GM12878 (cell line): ENCODE results near the gene MAPKAP1. TPM values are rescaled to one million over a fixed set of nuclear protein-coding genes. Genes with fewer than 3 reads are reported as not detected.

ENCODE experiments used
- ATAC-seq: fragments of 200-7000 bp; cut with Tn5 transposase; 3 replicates; pipeline ENCODE4 v1.9.1; 2020; ENCODE audit warnings: mild to moderate bottlenecking, moderate library complexity
- BruUV-seq: library from RNA; stranded (reverse); fragments of 400-500 nt; replicated peaks from 2 replicates; lab custom pipeline; 2021; lab: Mats Ljungman, UMichigan
- CTCF ChIA-PET: fragments of 300-600 bp; sonication (Branson Sonifier 250); formaldehyde crosslinking; extraction: SDS; loops from one replicate; lab custom pipeline; 2021; ENCODE audit warnings: inconsistent platforms; lab: Yijun Ruan, JAX
- POLR2A ChIA-PET: fragments of 350-600 bp; formaldehyde crosslinking; extraction: SDS; loops from one replicate; lab custom pipeline; 2021; ENCODE audit warnings: inconsistent platforms; lab: Charles Lee
- RAD21 ChIA-PET: fragments of 300-600 bp; sonication (Branson Sonifier 250); formaldehyde crosslinking; loops from one replicate; lab custom pipeline; 2023; ENCODE audit warnings: antibody characterized with exemption; ENCODE audit not compliant: unreplicated experiment; lab: Charles Lee
- SMC1A ChIA-PET: fragments of 300-600 bp; sonication (Branson Sonifier 250); formaldehyde crosslinking; loops from one replicate; lab custom pipeline; 2023; ENCODE audit not compliant: unreplicated experiment, uncharacterized antibody; lab: Charles Lee
- DNase-seq: peaks from one replicate; pipeline ENCODE4 v3.0.0-alpha.2; 2011; ENCODE audit warnings: low read depth, low spot score
- FAIRE-seq: peaks from 3 replicates; lab custom pipeline; 2011; peaks lifted over from hg19 to GRCh38; lab: Jason Lieb, UNC
- H2AFZ ChIP-seq: 2 replicates; pipeline ENCODE4 v1.6.0; 2011; ENCODE audit warnings: low read depth, low read length, control low read depth; ENCODE audit not compliant: control insufficient read depth
- H3K27ac ChIP-seq: 2 replicates; pipeline ENCODE4 v1.5.1; 2011; ENCODE audit warnings: control low read depth; ENCODE audit not compliant: control insufficient read depth, insufficient read depth
- H3K27me3 ChIP-seq, 2 experiments: replicated peaks in 1 of 2; 2 replicates each; pipeline versions ENCODE4 v1.6.0 to v1.6.1; 2011; ENCODE audit warnings: low read length in 1 of 2; ENCODE audit not compliant: control insufficient read depth in 2 of 2, insufficient read depth in 2 of 2
- H3K36me3 ChIP-seq, 2 experiments: 2 replicates each; pipeline ENCODE4 v1.5.1; 2011; ENCODE audit warnings: low read length in 1 of 2; ENCODE audit not compliant: control insufficient read depth in 2 of 2, insufficient read depth in 2 of 2
- H3K4me1 ChIP-seq: 2 replicates; pipeline ENCODE4 v1.6.1; 2011; ENCODE audit warnings: mild to moderate bottlenecking, low read length, moderate library complexity, mixed read lengths; ENCODE audit not compliant: control insufficient read depth, insufficient read depth
- H3K4me2 ChIP-seq: 2 replicates; pipeline ENCODE4 v1.6.0; 2011; ENCODE audit warnings: control low read depth; ENCODE audit not compliant: control insufficient read depth, insufficient read depth
- H3K4me3 ChIP-seq: fragments of 200-600 bp; sonication (generic); 2 replicates; pipeline ENCODE4 v1.5.1; 2016
- H3K79me2 ChIP-seq: 2 replicates; pipeline ENCODE4 v1.6.0; 2011; ENCODE audit warnings: low read length; ENCODE audit not compliant: control insufficient read depth, insufficient read depth
- H3K9ac ChIP-seq: 2 replicates; pipeline ENCODE4 v1.8.0; 2011; ENCODE audit warnings: low read length, control low read depth, mixed read lengths; ENCODE audit not compliant: control insufficient read depth, insufficient read depth
- H3K9me3 ChIP-seq: replicated peaks from 3 replicates; pipeline ENCODE4 v1.5.1; 2011; ENCODE audit warnings: mild to moderate bottlenecking, low read length; ENCODE audit not compliant: control insufficient read depth, insufficient read depth
- H4K20me1 ChIP-seq: 2 replicates; pipeline ENCODE4 v1.6.0; 2011; ENCODE audit not compliant: control insufficient read depth, insufficient read depth
- CEBPB ChIP-seq, 2 experiments: fragments of 150-350 bp in 1 of 2; IDR thresholded peaks; 2 replicates each; pipeline ENCODE4 v1.6.1; 2012 to 2014; ENCODE audit warnings: low read depth in 2 of 2, low read length in 2 of 2, borderline replicate concordance in 1 of 2, inconsistent platforms in 1 of 2
- FOXK2 ChIP-seq: fragments of 450-650 bp; IDR thresholded peaks from 2 replicates; pipeline ENCODE4 v1.6.1; 2017; ENCODE audit warnings: mild to moderate bottlenecking, moderate library complexity
- KAT2A ChIP-seq: conservative IDR thresholded peaks from 2 replicates; pipeline ENCODE4 v1.6.1; 2011; ENCODE audit warnings: low read depth, low read length; ENCODE audit not compliant: control insufficient read depth
- NRF1 ChIP-seq: conservative IDR thresholded peaks from 2 replicates; pipeline ENCODE4 v1.6.1; 2011; ENCODE audit warnings: mild to moderate bottlenecking, low read depth, low read length, improper control_type of control experiment
- RAD21 ChIP-seq: IDR thresholded peaks from 2 replicates; pipeline ENCODE4 v1.6.1; 2011; ENCODE audit warnings: mild to moderate bottlenecking, low read depth, low read length, moderate library complexity; ENCODE audit not compliant: insufficient read depth
- WGBS: methylation state at CpG from one replicate; pipeline ENCODE4 v1.1.6; 2016; ENCODE audit warnings: low lambda C conversion rate; ENCODE audit not compliant: insufficient replicate concordance, insufficient coverage; ENCODE audit errors: missing lambda C conversion rate; 5-methylcytosine and 5-hydroxymethylcytosine counted together
- in situ Hi-C: fragments of 300-500 bp; cut with MboI; formaldehyde crosslinking; loops from 9 replicates; pipeline ENCODE4 v1.14.3; 2018; ENCODE audit warnings: mixed read lengths
- intact Hi-C: fragments of 100-400 bp; cut with micrococcal nuclease; formaldehyde crosslinking; loops from one replicate; pipeline ENCODE4 v1.14.2; 2022; ENCODE audit not compliant: unreplicated experiment
- polyA plus RNA-seq, 11 experiments: library from polyadenylated mRNA; depleted of rRNA in 4 of 11; unstranded in 6 of 11; stranded (reverse) in 5 of 11; fragments of >200 nt; fragmentation: Nextera tagmentation in 4 of 11; fragmentation: Illumina TruSeq in 1 of 11; extraction: Ambion mirVana in 4 of 11; extraction: Trizol in 1 of 11; gene quantifications; 1 replicate in 1 of 11; 2 replicates in 10 of 11; pipeline versions ENCODE4 v1.2.1 to v1.2.3, GENCODE V29; 2011 to 2016; ENCODE audit warnings: inconsistent platforms in 2 of 11, missing spikeins in 2 of 11, low read depth in 1 of 11
- total RNA-seq, 4 experiments: library from RNA; depleted of rRNA in 3 of 4; stranded (reverse); fragments of >200 nt in 3 of 4; fragmentation: Illumina TruSeq in 1 of 4; extraction: Trizol in 1 of 4; gene quantifications; 2 replicates each; pipeline versions ENCODE4 v1.2.1 to v1.2.3, GENCODE V29; 2013 to 2021
- TF ChIP-seq, protein P1 (sequence below): fragments of 450-650 bp; IDR thresholded peaks from 2 replicates; pipeline ENCODE4 v1.6.1; 2018; ENCODE audit warnings: borderline replicate concordance, mild to moderate bottlenecking; ENCODE audit not compliant: partially characterized antibody

MAPKAP1 gene
- total and polyA plus RNA-seq, 10 of the 15 experiments (the other 5 are each of a cell fraction or from before 2014, with no cell fraction given) = 5.1 to 188 (median 105) TPM

DNA sequence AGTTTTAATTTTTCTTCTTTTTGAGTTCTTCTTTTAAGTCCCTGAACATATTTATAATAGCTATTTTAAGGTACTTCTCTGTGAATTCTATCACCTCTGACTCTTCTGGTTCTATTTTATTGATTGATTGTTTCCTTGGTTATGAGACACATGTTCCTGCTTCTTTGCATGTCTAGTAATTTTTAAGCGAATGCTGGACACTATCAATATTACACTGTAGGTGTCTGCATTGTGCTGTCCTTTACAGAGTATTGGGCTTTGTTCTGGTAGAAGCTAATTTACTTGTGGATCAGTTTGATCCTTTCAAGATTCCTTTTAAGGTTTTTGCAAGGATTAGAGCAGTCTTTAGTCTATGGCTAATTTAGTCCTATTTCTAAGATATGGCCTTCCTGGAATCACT, 249.7 kb downstream of the MAPKAP1 start:
- WGBS = 100% methylated on average over 1 of the region's 1 CpG
- intact Hi-C loops (no loop called here), in situ Hi-C loops (no loop called here)
- H2AFZ ChIP-seq = no peak overlapping the region
- H3K4me1 ChIP-seq = no peaks in the 10 kb centered on the region
- H3K4me3 ChIP-seq = no peak overlapping the region
- ATAC-seq (no peak), FAIRE-seq (no peak), DNase-seq (no peak)
- peaks cover 4 to 9% of the 10 kb centered on the region in 2 experiments for H3K36me3 ChIP-seq
- POLR2A ChIA-PET = no interaction called here
- no peaks in the 10 kb centered on the region for H4K20me1 ChIP-seq
- SMC1A ChIA-PET = interaction anchor here (1.8 kb wide), 1 partner anchor 10 kb away, joined by 7 read pairs; no protein-coding TSS in a partner anchor
- H3K79me2 ChIP-seq = no peaks in the 10 kb centered on the region
- no peak overlapping the region for H3K27ac ChIP-seq
- H3K27me3 ChIP-seq = no peaks in the 10 kb centered on the region
- BruUV-seq = no TSS peak
- H3K9me3 ChIP-seq = peaks cover 13% of the 10 kb centered on the region
- CTCF ChIA-PET = interaction anchor here (1.1 kb wide), 1 partner anchor 102 kb away, joined by 3 read pairs; no protein-coding TSS in a partner anchor
- no peak overlapping the region for H3K9ac ChIP-seq
- RAD21 ChIA-PET = no interaction called here
- TF ChIP-seq KAT2A = no peak
- TF ChIP-seq CEBPB (IDR thresholded peaks at IDR 0.05; ENCODE audit: borderline replicate concordance in 1 of 2, low read depth in 2 of 2, low read length in 2 of 2) = no peak
- TF ChIP-seq, protein P1, sequence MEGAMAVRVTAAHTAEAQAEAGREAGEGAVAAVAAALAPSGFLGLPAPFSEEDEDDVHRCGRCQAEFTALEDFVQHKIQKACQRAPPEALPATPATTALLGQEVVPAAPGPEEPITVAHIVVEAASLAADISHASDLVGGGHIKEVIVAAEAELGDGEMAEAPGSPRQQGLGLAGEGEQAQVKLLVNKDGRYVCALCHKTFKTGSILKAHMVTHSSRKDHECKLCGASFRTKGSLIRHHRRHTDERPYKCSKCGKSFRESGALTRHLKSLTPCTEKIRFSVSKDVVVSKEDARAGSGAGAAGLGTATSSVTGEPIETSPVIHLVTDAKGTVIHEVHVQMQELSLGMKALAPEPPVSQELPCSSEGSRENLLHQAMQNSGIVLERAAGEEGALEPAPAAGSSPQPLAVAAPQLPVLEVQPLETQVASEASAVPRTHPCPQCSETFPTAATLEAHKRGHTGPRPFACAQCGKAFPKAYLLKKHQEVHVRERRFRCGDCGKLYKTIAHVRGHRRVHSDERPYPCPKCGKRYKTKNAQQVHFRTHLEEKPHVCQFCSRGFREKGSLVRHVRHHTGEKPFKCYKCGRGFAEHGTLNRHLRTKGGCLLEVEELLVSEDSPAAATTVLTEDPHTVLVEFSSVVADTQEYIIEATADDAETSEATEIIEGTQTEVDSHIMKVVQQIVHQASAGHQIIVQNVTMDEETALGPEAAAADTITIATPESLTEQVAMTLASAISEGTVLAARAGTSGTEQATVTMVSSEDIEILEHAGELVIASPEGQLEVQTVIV = no peak
- no peak for TF ChIP-seq NRF1
- TF ChIP-seq FOXK2 = no peak
- no peak for TF ChIP-seq RAD21
- TF ChIP-seq, all 136 proteins: peak for 0
- no peak overlapping the region for H3K4me2 ChIP-seq
